ENCODE results near the gene PCYOX1L. TPM values are rescaled to one million over a fixed set of nuclear protein-coding genes. Genes with fewer than 3 reads are reported as not detected.

PCYOX1L gene
- total RNA-seq, 1 experiment from 2014 or later, result 15.3 TPM

GRCh38 chr5:149363358-149363757 is 5.5 kb downstream of the PCYOX1L start:
- Histone ChIP-seq H2BK120ac (ENCODE audit: low read depth, low read length, poor library complexity, severe bottlenecking) (no peak overlapping the region), H3K79me2 (ENCODE audit: insufficient read depth, low read length) (no peaks in the 10 kb centered on the region), H4K20me1 (ENCODE audit: control insufficient read depth, insufficient read depth, insufficient read length) (no peaks in the 10 kb centered on the region), H3K9me3 (ENCODE audit: control insufficient read depth, low read depth, low read length) (no peaks in the 10 kb centered on the region), H3K27me3 (ENCODE audit: insufficient read depth, low read length) (no peaks in the 10 kb centered on the region), H3K14ac (ENCODE audit: insufficient read depth, low read length) (no peak overlapping the region), H4K5ac (ENCODE audit: insufficient read length, low read depth, low read length) (no peak overlapping the region), H4K91ac (ENCODE audit: insufficient read length, low read depth, low read length) (no peak overlapping the region), H3K4ac (ENCODE audit: low read depth, low read length) (no peak overlapping the region), H3K9ac (ENCODE audit: extremely low read depth, insufficient read length, low read length) (no peak overlapping the region), H3K79me1 (ENCODE audit: insufficient read depth, low read depth, low read length, poor library complexity, severe bottlenecking) (no peaks in the 10 kb centered on the region), H2BK20ac (ENCODE audit: low read depth, low read length, poor library complexity, severe bottlenecking) (no peak overlapping the region), H3K4me1 (ENCODE audit: insufficient read depth, low read length) (no peaks in the 10 kb centered on the region), H3K18ac (ENCODE audit: insufficient read length, low read depth, low read length) (no peak overlapping the region), H3T11ph (ENCODE audit: low read length) (no peak overlapping the region), H3K23ac (ENCODE audit: insufficient read length, low read depth, low read length) (no peak overlapping the region), H4K8ac (replicated peaks; ENCODE audit: insufficient read length, low read depth, low read length) (no peak overlapping the region), H2AK5ac (ENCODE audit: insufficient read length, low read length) (no peak overlapping the region), H2BK15ac (ENCODE audit: low read depth, low read length) (no peak overlapping the region), H2BK12ac (ENCODE audit: insufficient read length, low read depth, low read length) (no peak overlapping the region), H3K27ac (ENCODE audit: insufficient read length, low read depth, low read length) (no peak overlapping the region), H3K23me2 (ENCODE audit: insufficient read length, low read depth, low read length, poor library complexity, severe bottlenecking) (peaks cover 2% of the 10 kb centered on the region), H2AFZ (ENCODE audit: low read length) (no peak overlapping the region), H3K4me2 (ENCODE audit: insufficient read depth, insufficient read length, low read length) (no peak overlapping the region), H3K56ac (ENCODE audit: insufficient read length, low read depth, low read length) (no peak overlapping the region), H2BK5ac (ENCODE audit: insufficient read length, low read length) (no peak overlapping the region)
- Mint-ChIP-seq H3K9me3 (no peaks in the 10 kb centered on the region), H3K4me3 (no peak overlapping the region), H3K27ac (no peak overlapping the region), H3K27me3 (ENCODE audit: low read depth) (peaks cover 4% of the 10 kb centered on the region; the same call in 1 of the 2 replicates), H3K4me1 (peaks cover 16 to 19% of the 10 kb centered on the region in 2 experiments), H3K36me3 (ENCODE audit: insufficient read depth in 1 of 3, low read depth in 3 of 3) (peaks cover 0 to 17% (median 3%) of the 10 kb centered on the region in 3 experiments; a peak in 5 of 7 replicates)
- DNase-seq, result no peak
- no peak for TF ChIP-seq CTCF (conservative IDR thresholded peaks at IDR 0.05)

Measured in H9 (cell line).